Measurements from ENCODE around the gene SMG6.
A peak's percentile ranks its signal among the peaks of the same experiment; 100 is the strongest.
"Not testable (repeated sequence)": the region's sequence is repeated elsewhere in the genome, so short reads cannot be mapped to it uniquely, and the experiment has no call there.

The SMG6 gene

GRCh38 chr17:2202996-2203575, 100.5 kb downstream of the SMG6 start:
- DNase-seq (ENCODE audit: low spot score): no peak

- no peak for DNase-seq (ENCODE audit: low spot score)
These were observed 101.1 kb downstream of the SMG6 start for GRCh38 chr17:2202302-2202995.

- DNase-seq (ENCODE audit: low spot score): not testable (repeated sequence)
These were observed 104.2 kb downstream of the SMG6 start for GRCh38 chr17:2199386-2199785.

- no peak for DNase-seq (ENCODE audit: low spot score)
These were observed 104.7 kb downstream of the SMG6 start for GRCh38 chr17:2198927-2199326.

GRCh38 chr17:2197271-2197670, 106.3 kb downstream of the SMG6 start:
- no peak for DNase-seq (ENCODE audit: low spot score)

- no peak for DNase-seq (ENCODE audit: low spot score)
These were observed 107.9 kb downstream of the SMG6 start for GRCh38 chr17:2195729-2196128.

- no peak for DNase-seq (ENCODE audit: low spot score)
These were observed 108.7 kb downstream of the SMG6 start for GRCh38 chr17:2194889-2195335.

- DNase-seq (ENCODE audit: low spot score): no peak
These were observed 111.1 kb downstream of the SMG6 start for GRCh38 chr17:2192367-2193057.

GRCh38 chr17:2191785-2192184, 111.8 kb downstream of the SMG6 start:
- no peak for DNase-seq (ENCODE audit: low spot score)

GRCh38 chr17:2191227-2191626, 112.4 kb downstream of the SMG6 start:
- DNase-seq (ENCODE audit: low spot score): no peak

GRCh38 chr17:2190014-2190413, 113.6 kb downstream of the SMG6 start:
- DNase-seq (ENCODE audit: low spot score): no peak

GRCh38 chr17:2188971-2189630, 114.5 kb downstream of the SMG6 start:
- DNase-seq (ENCODE audit: low spot score): no peak

- no peak for DNase-seq (ENCODE audit: low spot score)
These were observed 115.8 kb downstream of the SMG6 start for GRCh38 chr17:2187758-2188157.

- DNase-seq (ENCODE audit: low spot score): no peak
These were observed 116.6 kb downstream of the SMG6 start for GRCh38 chr17:2186937-2187336.

GRCh38 chr17:2184993-2185931, 118.3 kb downstream of the SMG6 start:
- no peak for DNase-seq (ENCODE audit: low spot score)

- DNase-seq (ENCODE audit: low spot score): no peak
These were observed 120.2 kb downstream of the SMG6 start for GRCh38 chr17:2183346-2183745.

GRCh38 chr17:2181897-2182448, 121.6 kb downstream of the SMG6 start:
- no peak for DNase-seq (ENCODE audit: low spot score)

GRCh38 chr17:2181206-2181896, 122.2 kb downstream of the SMG6 start:
- peak; percentile 80 for DNase-seq (ENCODE audit: low spot score)

GRCh38 chr17:2180768-2181167, 122.8 kb downstream of the SMG6 start:
- DNase-seq (ENCODE audit: low spot score): no peak

GRCh38 chr17:2179615-2180295, 123.8 kb downstream of the SMG6 start:
- DNase-seq (ENCODE audit: low spot score): peak; percentile 84

Data from pons (tissue), 1 donor.